GM23248 (cell line): ENCODE measurements around the gene KCTD5.

ENCODE experiments used
- EZH2 ChIP-seq: fragments of 200-600 bp; sonication (generic); IDR thresholded peaks from 2 replicates; pipeline ENCODE4 v1.6.1; 2018; ENCODE audit warnings: antibody characterized with exemption, mild to moderate bottlenecking; ENCODE audit not compliant: insufficient read depth, poor library complexity, severe bottlenecking
- EZH2phosphoT487 ChIP-seq: fragments of 200-600 bp; sonication (generic); IDR thresholded peaks from 2 replicates; pipeline ENCODE4 v1.6.1; 2018; ENCODE audit warnings: antibody characterized with exemption, moderate library complexity, mild to moderate bottlenecking, low read depth; ENCODE audit not compliant: insufficient read depth

DNA sequence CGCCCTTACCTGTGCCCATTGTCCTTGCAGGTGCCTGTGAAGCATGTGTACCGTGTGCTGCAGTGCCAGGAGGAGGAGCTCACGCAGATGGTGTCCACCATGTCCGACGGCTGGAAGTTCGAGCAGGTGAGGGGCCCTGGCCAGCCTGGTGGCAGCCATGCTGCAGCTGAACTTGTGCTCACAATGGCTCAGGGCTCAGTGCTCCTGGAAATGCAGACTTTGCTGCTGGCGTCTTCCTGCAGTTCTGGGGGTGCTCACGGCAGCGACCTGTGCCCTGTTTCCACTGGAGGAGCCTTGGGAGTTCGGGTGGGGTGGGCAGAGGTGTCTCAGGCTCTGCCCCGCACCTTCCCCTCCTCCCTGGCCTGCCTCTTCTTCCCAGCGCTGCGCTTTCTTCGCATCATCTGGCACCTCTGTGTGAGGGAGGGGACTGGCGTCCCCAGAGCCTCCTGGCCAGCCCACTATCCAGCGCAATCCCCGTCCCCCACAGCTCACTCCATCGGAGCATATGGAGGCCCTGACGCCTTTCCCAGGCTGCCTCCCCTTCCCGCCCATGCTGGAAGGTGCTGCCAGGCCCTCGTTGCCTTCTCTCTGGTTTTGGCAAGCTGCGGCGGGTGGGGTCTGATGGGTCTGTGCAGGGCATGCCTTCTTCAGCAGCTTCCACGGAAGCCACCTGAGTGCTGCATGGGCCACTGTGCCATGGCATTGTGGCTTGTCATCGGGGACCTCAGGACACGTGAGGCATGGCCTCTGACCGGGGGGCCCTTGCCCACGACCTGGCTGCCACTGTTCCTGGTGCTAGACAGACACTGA, 17.7 kb downstream of the KCTD5 start:
- TF ChIP-seq EZH2 (no peak), EZH2phosphoT487 (no peak)
